Sigmoid colon (tissue), 3 donors: ENCODE results near the gene JHY.

Experiments
- CTCF ChIP-seq, 4 experiments: fragments of 450-650 bp in 3 of 4; fragments of 200-600 bp in 1 of 4; IDR thresholded peaks; one replicate each; pipeline ENCODE4 v1.5.1; 2016 to 2019; ENCODE audit warnings: antibody characterized with exemption in 4 of 4, mild to moderate bottlenecking in 3 of 4, moderate library complexity in 2 of 4
- POLR2A ChIP-seq, 2 donors: fragments of 450-650 bp; IDR thresholded peaks; one replicate each; pipeline ENCODE4 v1.6.1; 2016; ENCODE audit warnings: antibody characterized with exemption in 2 of 2, mild to moderate bottlenecking in 2 of 2, moderate library complexity in 2 of 2

- TF ChIP-seq CTCF (IDR thresholded peaks at IDR 0.05), result no peak
- TF ChIP-seq POLR2A (IDR thresholded peaks at IDR 0.05), result no peak
Measured at GRCh38 chr11:122843281-122844141, 39.0 kb upstream of the JHY start.
